Fibroblast of lung (primary cell): Measurements from ENCODE around the gene NANOG. TPM values are rescaled to one million over a fixed set of nuclear protein-coding genes. Genes with fewer than 3 reads are reported as not detected.
"Not testable (repeated sequence)": the region's sequence is repeated elsewhere in the genome, so short reads cannot be mapped to it uniquely, and the experiment has no call there.

ENCODE experiments used
- DNase-seq, 2 donors: peaks; one replicate each; pipeline versions ENCODE4 v3.0.0 to v3.0.0-alpha.2; 2010; ENCODE audit warnings: low read depth in 2 of 2
- H2AFZ ChIP-seq: 2 replicates; pipeline ENCODE4 v1.5.1; 2012; ENCODE audit warnings: low read length, control low read depth, inconsistent platforms
- H3K27ac ChIP-seq: 2 replicates; pipeline ENCODE4 v1.5.1; 2011; ENCODE audit warnings: low read length, control low read depth; ENCODE audit not compliant: insufficient read depth
- H3K27me3 ChIP-seq: 2 replicates; pipeline ENCODE4 v1.5.1; 2011; ENCODE audit warnings: mild to moderate bottlenecking, low read length; ENCODE audit not compliant: control insufficient read depth, insufficient read depth
- H3K36me3 ChIP-seq: 2 replicates; pipeline ENCODE4 v1.5.1; 2011; ENCODE audit warnings: low read length; ENCODE audit not compliant: control insufficient read depth, insufficient read depth
- H3K4me1 ChIP-seq: 2 replicates; pipeline ENCODE4 v1.5.1; 2011; ENCODE audit warnings: low read length; ENCODE audit not compliant: control insufficient read depth, insufficient read depth; ENCODE audit errors: extremely low read depth
- H3K4me2 ChIP-seq: 2 replicates; pipeline ENCODE4 v1.5.1; 2011; ENCODE audit warnings: low read length, control low read depth; ENCODE audit not compliant: insufficient read depth; ENCODE audit errors: extremely low read depth
- H3K4me3 ChIP-seq, 4 experiments: fragments of 200-600 bp in 1 of 4; sonication (generic) in 1 of 4; replicated peaks in 1 of 4; 2 replicates each; pipeline ENCODE4 v1.5.1; 2011 to 2016; ENCODE audit warnings: low read length in 4 of 4, low read depth in 3 of 4, mild to moderate bottlenecking in 3 of 4, control low read depth in 2 of 4, inconsistent platforms in 1 of 4, mixed read lengths in 1 of 4; ENCODE audit not compliant: insufficient read depth in 1 of 4; ENCODE audit errors: control extremely low read depth in 1 of 4
- H3K79me2 ChIP-seq: 2 replicates; pipeline ENCODE4 v1.5.1; 2012; ENCODE audit warnings: mild to moderate bottlenecking, low read length, inconsistent platforms; ENCODE audit not compliant: control insufficient read depth, insufficient read depth
- H3K9ac ChIP-seq: 2 replicates; pipeline ENCODE4 v1.5.1; 2011; ENCODE audit warnings: mild to moderate bottlenecking, low read length, control low read depth; ENCODE audit not compliant: insufficient read depth
- H3K9me3 ChIP-seq: 2 replicates; pipeline ENCODE4 v1.5.1; 2012; ENCODE audit warnings: low read depth, low read length; ENCODE audit not compliant: control insufficient read depth, insufficient read depth
- H4K20me1 ChIP-seq: 2 replicates; pipeline ENCODE4 v1.5.1; 2011; ENCODE audit warnings: low read length; ENCODE audit not compliant: control insufficient read depth, insufficient read depth; ENCODE audit errors: extremely low read depth
- CTCF ChIP-seq, 2 donors: IDR thresholded peaks in 1 of 2; conservative IDR thresholded peaks in 1 of 2; 1 replicate in 1 of 2; 2 replicates in 1 of 2; pipeline ENCODE4 v1.5.1; 2011 to 2012; ENCODE audit warnings: low read length in 2 of 2, control low read depth in 1 of 2, inconsistent platforms in 1 of 2, low read depth in 1 of 2, mild to moderate bottlenecking in 1 of 2
- EZH2 ChIP-seq: IDR thresholded peaks from 2 replicates; pipeline ENCODE4 v1.5.1; 2012; ENCODE audit warnings: low read length, control low read depth, mild to moderate bottlenecking; ENCODE audit errors: missing control alignments
- polyA plus RNA-seq, 2 donors: library from polyadenylated mRNA; depleted of rRNA in 1 of 2; stranded (reverse) in 1 of 2; unstranded in 1 of 2; fragments of >200 nt; gene quantifications; 2 replicates each; pipeline ENCODE4 v1.2.1, GENCODE V29; 2011 to 2012; ENCODE audit warnings: missing spikeins in 1 of 2
- total RNA-seq: library from RNA; depleted of rRNA; stranded (reverse); fragments of >200 nt; gene quantifications from 2 replicates; pipeline ENCODE4 v1.2.1, GENCODE V29; 2014

Gene NANOG
- total and polyA plus RNA-seq, 2 donors (not counting 1 experiment from before 2014, with no cell fraction given), result 0.02 TPM; not detected in 1

- H4K20me1 ChIP-seq, H3K9me3 ChIP-seq, H3K4me2 ChIP-seq, H3K27me3 ChIP-seq, H3K27ac ChIP-seq, H3K79me2 ChIP-seq, H3K9ac ChIP-seq, H3K4me3 ChIP-seq, H3K36me3 ChIP-seq, H3K4me1 ChIP-seq, DNase-seq, H2AFZ ChIP-seq: not testable (repeated sequence)
Observed at GRCh38 chr12:7755668-7756067, 33.5 kb upstream of the NANOG start.

GRCh38 chr12:7756993-7757392 lies 32.2 kb upstream of the NANOG start:
- no peak for DNase-seq
- Histone ChIP-seq H3K9me3 (no peaks in the 10 kb centered on the region), H3K4me3 (no peak overlapping the region), H3K4me2 (no peak overlapping the region), H2AFZ (no peak overlapping the region), H3K9ac (no peak overlapping the region), H3K79me2 (no peaks in the 10 kb centered on the region), H3K36me3 (no peaks in the 10 kb centered on the region), H3K27me3 (no peaks in the 10 kb centered on the region), H3K27ac (no peak overlapping the region), H3K4me1 (no peaks in the 10 kb centered on the region), H4K20me1 (no peaks in the 10 kb centered on the region)
- TF ChIP-seq EZH2 (no peak), CTCF (conservative IDR thresholded peaks at IDR 0.05 in 1 of 2, IDR thresholded peaks at IDR 0.05 in 1 of 2; ENCODE audit: low read depth in 1 of 2, low read length in 2 of 2) (no peak)

- Histone ChIP-seq H3K9ac (no peak overlapping the region), H3K9me3 (no peaks in the 10 kb centered on the region), H3K4me2 (no peak overlapping the region), H3K4me1 (no peaks in the 10 kb centered on the region), H2AFZ (no peak overlapping the region), H3K4me3 (no peak overlapping the region), H4K20me1 (no peaks in the 10 kb centered on the region), H3K27me3 (no peaks in the 10 kb centered on the region), H3K79me2 (no peaks in the 10 kb centered on the region), H3K36me3 (no peaks in the 10 kb centered on the region), H3K27ac (no peak overlapping the region)
- TF ChIP-seq EZH2 (no peak), CTCF (conservative IDR thresholded peaks at IDR 0.05 in 1 of 2, IDR thresholded peaks at IDR 0.05 in 1 of 2; ENCODE audit: low read depth in 1 of 2, low read length in 2 of 2) (no peak)
- DNase-seq, result no peak
Observed at GRCh38 chr12:7758766-7759140, 30.4 kb upstream of the NANOG start.

- no peak overlapping the region for H3K9ac ChIP-seq
- H2AFZ ChIP-seq, result no peak overlapping the region
- no peaks in the 10 kb centered on the region for H3K79me2 ChIP-seq
- DNase-seq, result no peak
- TF ChIP-seq CTCF (conservative IDR thresholded peaks at IDR 0.05 in 1 of 2, IDR thresholded peaks at IDR 0.05 in 1 of 2; ENCODE audit: low read depth in 1 of 2, low read length in 2 of 2) (no peak), EZH2 (no peak)
- H3K4me1 ChIP-seq, result no peaks in the 10 kb centered on the region
- H3K36me3 ChIP-seq, result no peaks in the 10 kb centered on the region
- H3K9me3 ChIP-seq, result no peaks in the 10 kb centered on the region
- H3K4me3 ChIP-seq, result no peak overlapping the region
- H3K27ac ChIP-seq, result no peak overlapping the region
- H3K4me2 ChIP-seq, result no peak overlapping the region
- no peaks in the 10 kb centered on the region for H3K27me3 ChIP-seq
- H4K20me1 ChIP-seq, result no peaks in the 10 kb centered on the region
Observed at GRCh38 chr12:7769999-7770398, 19.2 kb upstream of the NANOG start.
